Right renal pelvis (tissue), 4 donors: ENCODE data around the gene IFI16. TPM values are rescaled to one million over a fixed set of nuclear protein-coding genes. Genes with fewer than 3 reads are reported as not detected.
"Not testable (repeated sequence)": the region's sequence is repeated elsewhere in the genome, so short reads cannot be mapped to it uniquely, and the experiment has no call there.

Source experiments
- DNase-seq, 4 donors: peaks; one replicate each; pipeline ENCODE4 v3.0.0-alpha.2; 2013; ENCODE audit warnings: low read depth in 4 of 4, low spot score in 3 of 4, missing footprints in 1 of 4
- polyA plus RNA-seq, 4 donors: library from polyadenylated mRNA; unstranded; fragments of 120-200 nt; gene quantifications; one replicate each; pipeline ENCODE4 v1.2.1, GENCODE V29; 2013; ENCODE audit not compliant: insufficient read length in 4 of 4

IFI16 gene
- polyA plus RNA-seq, 4 donors = 60.9 to 85.9 (median 63.0) TPM

DNA sequence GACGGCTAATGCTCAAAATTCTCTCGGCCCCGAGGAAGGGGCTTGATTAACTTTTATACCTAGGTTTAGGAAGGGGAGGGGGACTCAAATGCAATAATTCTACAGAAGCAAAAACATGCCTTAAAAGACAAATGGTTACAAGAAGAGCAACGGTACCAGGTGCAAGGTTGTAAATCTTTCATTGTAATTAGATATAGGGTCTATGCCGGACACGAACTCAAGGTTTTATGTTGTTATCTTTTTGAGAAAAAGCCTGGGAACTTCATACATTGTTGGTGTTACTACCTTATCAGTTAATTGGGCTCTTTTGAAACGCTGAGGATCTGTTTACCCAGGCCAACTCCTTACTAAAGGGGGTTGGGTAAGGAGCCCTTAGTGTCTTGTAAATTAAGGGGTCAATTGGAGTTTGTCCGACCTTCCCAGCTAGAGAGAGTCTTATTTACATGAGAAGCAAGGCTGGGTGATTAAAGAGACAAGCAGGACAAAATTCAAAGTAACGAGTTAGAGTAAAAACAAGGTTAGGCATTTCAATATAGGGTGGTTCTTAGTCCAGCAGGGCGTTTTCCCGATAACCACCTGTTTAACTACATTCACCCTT lies 3.4 kb upstream of the IFI16 start:
- DNase-seq = not testable (repeated sequence)

DNA sequence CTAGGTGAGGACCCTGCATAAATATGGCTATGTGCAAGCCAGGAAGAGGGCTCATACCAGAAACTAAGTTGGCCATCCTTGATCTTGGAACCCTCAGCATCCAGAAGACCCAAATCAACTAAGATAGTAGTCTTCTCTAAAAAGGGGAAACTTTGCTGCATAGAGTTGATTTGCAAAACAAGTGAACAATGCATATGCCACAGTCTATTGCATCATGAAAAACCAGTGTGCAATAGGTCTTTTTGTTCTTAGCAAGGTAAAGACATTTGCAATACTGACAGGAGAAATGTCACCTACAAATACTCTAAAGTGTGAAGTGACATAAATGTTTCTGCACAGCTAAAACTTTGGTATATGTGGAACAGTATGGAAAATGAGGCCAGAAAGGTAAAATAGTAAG lies 2.0 kb upstream of the IFI16 start:
- no peak for DNase-seq

DNA sequence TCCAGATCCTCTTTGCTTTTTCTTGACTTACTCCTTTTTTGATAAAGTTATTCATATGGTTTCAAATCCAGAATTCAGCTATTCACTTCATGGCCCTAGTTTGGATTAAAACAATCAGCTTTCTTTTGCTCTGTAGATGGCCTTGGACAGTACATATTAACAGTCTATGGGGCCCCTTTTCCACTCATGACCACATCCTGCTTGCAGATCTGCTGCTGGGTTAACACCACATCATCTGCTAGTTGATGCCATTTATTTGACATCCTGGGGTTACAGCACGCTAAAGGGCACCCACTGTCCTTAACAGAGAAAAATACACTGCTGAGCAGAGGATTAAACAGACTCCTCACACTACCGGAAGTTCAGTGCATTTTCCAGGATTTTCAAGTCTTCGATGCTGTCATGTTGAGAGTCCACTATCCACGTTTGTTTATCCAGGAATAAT lies 941 bp upstream of the IFI16 start:
- no peak for DNase-seq

DNA sequence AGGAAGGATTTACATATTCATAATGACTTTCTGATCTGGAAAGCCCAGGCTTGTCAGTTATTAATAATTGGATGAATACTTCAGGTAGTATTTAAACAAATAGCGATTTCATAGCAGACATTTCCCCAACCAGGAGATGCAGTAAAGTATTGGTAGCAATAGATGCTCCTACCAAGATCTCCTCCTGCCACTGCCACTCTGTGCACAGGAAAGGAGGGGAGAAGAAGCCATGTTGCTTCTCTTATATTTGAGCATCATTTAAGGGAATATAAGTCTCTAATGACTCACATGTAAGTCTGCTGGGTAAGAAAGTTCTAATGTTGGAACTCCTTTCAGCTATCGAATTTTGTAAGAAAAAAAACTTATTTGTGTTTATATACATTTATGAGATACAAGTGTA lies 420 bp upstream of the IFI16 start:
- no peak for DNase-seq

DNA sequence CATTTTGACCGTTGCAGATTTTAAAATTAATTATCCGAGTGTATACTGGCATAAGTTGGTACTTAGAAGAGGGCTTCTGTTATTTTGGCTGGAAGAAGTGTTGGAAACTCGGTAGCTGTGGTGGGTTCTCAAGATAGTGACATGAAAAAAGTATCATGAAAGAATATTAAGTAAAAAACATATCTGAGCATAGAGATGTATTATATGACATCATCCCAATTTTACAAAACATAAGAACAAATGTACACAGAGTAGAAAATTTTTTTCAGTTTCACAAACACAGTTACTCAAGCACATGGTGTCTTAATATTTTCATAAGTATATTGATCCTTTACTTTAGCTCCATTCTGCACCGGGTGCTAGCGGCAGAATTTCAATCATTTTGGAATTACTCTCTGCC lies 684 bp downstream of the IFI16 start:
- DNase-seq = no peak

DNA sequence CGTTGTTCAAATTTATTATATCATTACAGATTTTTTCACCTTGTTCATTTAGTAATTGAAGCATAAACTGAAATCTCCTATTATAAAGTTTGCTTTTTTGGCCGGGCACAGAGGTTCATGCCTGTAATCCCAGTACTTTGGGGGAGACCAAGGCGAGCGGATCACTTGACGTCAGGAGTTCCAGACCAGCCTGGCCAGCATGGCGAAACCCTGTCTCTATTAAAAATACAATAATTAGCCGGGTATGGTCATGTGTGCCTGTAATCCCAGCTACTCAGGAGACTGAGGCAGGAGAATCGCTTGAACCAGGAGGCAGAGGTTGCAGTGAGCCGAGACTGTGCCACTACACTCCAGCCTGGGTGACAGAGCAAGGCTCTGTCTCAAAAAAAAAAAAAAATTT lies 1.3 kb downstream of the IFI16 start:
- DNase-seq = not testable (repeated sequence)

DNA sequence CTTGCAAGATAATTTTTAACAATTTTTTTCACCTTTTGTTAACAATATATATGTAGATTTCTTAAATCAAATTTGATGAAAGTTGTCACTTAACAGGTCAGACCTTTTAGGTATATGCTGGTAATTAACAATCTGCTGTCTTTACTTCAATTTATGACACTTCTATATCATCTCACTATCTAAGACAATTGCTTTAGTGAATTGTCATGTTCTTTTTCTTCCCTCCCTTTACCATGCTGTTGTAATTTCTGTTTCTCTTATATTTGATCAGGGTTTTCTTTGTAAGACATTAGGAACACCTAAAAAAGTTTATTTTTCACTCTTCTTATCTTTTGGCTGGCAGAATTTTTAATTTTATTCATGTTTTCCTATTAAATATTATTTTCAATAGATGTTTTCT lies 2.0 kb downstream of the IFI16 start:
- no peak for DNase-seq

DNA sequence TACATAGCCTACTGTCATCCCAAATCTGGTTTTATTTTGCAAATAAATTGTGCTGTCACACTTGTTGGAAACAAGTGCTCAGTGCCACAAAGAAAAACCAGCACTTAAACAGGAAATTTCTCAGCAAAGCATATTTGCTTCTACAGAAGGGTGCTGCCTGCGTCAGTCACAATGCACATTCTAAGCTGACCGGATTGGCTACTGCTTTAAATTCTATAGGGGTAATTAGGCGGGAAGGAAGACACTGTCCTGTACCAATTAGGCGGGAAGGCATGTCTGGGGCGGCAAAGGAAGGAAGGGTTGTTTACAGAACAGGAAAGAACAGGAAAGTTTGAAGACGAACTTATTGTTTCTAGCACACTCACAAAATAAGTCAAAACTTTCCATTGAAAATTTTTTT lies 2.8 kb downstream of the IFI16 start:
- DNase-seq = no peak

DNA sequence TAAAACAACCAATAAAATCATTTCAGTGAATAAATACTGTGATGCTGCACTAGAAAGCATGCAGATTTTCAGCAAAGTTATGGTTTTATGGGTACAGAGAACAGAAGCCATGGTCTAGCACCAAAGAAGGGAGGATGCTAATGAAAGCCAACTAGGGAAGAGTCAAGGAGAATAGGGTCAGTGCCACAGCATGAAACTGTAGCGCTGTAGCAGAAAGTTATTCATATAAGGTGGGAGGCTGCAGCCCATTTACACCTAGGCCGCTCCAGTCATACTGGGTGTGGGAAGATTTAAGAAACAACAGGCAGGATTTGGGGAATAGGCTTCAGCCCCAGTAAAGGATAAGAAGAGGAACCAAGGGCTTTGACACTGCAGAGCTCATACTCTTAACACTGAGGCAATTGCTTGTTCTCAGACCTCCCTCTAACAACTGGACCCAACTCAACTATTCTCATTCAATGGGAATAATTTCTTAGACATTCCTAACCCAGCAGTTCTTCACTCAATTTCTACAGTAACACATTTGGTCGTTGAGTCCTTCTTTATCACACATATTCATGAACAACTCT lies 4.4 kb downstream of the IFI16 start:
- no peak for DNase-seq

DNA sequence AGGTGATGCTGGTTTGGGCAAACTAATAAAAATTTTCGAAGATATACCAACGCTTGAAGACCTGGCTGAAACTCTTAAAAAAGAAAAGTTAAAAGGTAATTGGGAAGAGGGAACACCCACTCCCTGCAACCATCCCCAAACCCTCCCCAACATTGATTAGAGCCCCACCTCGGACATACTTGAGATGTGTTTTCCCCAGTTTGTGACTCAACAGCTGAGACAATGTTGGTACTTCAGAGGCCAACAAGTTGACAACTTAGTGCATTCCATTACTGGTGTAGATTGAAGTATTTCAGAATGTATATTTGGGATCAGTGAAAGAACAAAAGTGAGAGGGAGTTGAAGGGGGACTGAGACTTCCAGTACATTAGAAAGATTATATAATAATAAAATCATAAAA lies 5.1 kb downstream of the IFI16 start:
- no peak for DNase-seq

DNA sequence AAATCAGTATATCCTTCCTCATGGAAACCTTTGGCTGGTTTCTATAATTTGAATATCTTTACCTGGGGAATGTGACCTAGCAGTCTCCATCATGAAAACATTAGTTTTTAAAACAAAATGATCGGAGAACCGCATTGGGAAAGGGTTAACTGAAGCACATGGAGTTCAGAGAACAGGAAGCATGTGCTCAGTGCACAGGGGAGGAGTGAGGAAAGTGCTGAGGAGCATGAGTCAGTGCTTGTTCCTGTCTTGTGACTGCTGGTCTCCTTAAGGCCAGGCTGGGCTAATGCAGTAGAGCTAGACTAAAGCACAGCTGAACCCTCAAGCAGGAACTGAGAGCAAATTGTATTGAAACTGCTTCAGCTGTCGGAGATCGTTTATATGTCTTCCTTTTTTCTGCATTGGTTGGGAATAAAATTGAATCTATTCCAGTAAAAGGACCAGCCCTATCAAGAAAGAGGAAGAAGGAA lies 5.8 kb downstream of the IFI16 start:
- no peak for DNase-seq

DNA sequence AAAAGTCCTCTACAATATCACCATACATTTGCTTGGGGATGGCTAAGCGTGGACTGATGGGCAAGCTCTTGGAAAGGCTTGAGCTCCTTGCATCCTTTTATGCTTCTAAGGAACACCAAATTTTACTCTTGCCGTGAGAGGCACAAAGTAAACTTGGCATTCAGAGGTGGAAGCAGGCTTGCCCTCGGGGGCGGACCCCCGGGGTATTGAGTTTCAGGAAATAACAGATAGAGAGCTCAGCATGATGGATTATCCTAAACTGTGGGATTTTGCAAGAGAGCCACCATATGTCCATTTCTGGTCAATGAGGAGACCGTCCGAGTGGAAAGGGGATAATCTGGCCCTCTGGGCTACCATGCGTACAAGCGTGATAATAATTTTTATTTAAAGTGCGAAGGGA lies 14.0 kb downstream of the IFI16 start:
- no peak for DNase-seq

DNA sequence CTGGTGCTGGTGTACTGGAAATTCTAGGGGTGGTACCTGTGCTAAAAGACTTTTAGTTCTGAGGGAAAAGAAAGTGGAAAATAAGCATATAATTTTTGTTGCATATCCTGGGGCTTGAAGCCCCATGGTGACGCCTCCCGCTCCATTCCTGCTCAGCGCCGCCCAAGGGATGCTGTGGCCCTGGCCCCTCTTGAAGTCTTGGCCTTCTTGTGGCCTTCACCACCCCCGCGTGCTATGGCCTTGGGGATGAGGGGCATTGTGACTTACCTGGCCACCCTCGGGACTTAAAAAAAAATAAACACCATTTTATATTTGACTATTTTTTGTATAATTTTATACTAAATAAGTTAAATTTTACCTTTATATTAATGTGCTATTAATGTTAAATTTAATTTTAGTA lies 15.3 kb downstream of the IFI16 start:
- no peak for DNase-seq

DNA sequence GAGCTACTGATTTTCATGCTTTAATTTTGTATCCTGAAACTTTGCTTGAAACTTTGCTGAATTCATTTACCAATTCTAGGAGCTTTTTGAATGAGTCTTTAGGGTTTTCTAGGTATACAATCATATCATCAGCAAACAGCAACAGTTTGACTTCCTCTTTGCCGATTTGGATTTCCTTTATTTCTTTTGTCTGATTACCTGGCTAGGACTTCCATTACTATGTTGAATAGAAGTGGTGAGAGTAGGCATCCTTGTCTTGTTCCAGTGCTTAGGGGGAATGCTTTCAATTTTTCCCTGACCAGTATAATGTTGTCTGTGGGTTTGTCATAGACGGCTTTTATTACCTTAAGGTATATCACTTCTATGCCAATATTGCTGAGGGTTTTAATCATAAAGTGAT lies 17.1 kb downstream of the IFI16 start:
- DNase-seq = not testable (repeated sequence)

DNA sequence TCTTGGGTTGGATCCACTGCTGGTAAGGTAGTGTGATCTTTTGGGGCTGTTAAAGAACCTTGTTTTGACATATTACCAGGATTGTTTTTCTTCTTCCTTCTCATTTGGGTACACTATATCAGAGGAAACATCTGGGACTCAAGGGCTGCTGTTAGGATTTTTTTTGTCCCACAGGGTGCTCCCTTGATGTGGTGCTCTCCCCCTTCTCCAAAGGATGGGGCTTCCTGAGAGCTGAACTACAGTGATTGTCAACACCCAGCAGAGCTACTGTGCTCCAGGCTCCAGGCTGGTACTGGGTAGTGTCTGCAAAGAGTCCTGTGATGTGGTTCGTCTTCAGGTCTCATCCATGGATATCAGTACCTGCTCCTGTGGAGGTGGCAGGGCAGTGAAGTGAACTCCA lies 20.6 kb downstream of the IFI16 start:
- DNase-seq = no peak

DNA sequence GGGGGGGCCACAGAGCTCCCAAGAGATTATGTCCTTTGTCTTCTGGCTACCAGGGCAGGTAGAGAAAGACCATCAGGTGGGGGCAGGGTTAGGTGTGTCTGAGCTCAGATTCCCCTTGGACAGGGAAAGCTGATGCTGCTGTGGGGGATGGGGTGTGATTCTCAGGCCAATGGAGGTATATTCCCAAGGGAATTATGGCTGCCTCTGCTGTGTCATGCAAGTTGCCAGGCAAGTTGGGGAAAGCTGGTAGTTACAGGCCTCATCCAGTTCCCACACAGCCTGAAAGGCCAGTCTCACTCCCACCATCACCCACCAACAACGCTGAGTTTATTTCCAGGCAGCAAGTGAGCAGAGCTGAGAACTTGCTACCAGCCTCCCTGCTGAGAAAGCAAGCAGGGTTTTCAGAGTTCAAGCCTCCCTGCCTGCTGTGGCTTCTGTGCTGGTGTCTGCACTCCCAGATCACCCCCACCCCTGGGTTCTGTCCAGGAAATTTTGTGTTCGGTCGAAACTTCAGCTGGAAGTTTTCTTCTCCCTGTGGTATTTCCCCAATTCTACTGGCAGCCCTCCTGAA lies 21.3 kb downstream of the IFI16 start:
- no peak for DNase-seq

DNA sequence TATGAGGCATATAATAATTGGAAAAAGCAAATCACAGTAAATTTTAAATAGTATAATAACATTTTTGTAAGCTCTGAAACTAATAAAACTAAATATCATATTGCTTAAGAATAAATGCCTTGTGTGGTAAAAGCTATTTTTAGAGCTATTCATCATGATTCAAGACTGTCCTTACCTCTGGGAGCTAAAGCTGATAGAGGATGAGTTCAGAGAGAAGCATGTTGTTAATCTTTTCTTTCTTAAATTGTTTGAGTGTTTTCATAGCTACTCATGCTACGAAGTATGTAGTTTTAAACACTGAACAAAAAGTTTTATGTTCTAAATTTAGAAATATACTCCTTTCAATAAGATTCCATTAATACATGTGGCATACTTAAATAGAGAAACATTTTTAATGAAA lies 30.5 kb downstream of the IFI16 start:
- DNase-seq = no peak

DNA sequence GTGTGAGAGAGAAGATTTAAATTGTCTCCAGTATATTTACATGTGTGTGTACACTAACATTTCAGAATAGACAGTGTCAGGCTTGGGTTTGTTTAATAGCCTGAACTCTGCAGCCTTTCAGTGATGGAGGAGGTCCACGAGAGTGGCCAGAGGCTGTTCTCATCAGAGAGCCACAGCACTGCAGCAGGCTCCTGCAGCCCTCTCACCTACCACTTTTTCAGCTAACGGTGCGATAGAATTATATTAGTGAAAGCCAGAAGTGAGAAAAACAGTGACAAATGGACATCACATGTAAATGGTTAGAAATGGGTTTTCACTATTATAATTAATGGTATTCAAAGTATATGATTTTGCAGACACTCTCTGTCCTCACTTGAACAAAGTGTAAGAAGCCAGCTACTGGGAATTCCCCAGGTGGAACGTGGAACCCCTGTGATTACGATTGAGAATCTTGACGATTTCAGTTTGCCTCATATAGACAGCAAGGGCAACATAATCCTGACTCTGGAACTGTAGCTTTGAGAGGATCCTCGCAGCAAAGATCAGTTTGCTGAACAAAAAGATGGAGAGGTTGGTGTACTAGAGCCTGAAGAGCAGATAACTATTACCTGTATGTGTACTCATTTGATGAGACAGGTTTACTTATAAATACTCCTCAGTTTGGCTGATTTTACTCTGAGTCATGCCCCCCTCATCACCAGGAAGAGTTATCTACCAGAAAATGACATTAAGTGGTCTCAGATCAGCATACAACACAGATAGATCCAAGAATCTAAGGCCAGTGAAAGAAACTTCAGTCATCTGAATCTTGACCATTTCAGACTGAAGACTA lies 31.4 kb downstream of the IFI16 start:
- no peak for DNase-seq

DNA sequence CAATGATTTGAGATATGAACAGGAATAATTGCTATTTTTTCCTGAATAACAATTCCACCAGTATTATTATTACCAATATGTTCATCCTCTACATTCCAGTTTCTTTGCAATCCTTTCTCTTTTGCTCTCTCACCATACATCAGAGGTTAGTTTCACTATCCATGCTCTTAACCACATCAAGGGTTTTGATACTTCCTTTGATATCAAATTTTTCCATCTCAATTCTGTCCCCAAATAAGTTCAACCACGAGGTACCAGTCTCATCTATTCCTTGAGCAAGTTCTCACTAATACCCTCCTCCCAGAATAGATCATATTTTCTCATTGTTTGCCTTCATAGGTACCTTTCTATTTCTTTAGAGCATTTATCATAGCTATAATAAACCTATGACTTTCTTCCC lies 36.8 kb downstream of the IFI16 start:
- not testable (repeated sequence) for DNase-seq

DNA sequence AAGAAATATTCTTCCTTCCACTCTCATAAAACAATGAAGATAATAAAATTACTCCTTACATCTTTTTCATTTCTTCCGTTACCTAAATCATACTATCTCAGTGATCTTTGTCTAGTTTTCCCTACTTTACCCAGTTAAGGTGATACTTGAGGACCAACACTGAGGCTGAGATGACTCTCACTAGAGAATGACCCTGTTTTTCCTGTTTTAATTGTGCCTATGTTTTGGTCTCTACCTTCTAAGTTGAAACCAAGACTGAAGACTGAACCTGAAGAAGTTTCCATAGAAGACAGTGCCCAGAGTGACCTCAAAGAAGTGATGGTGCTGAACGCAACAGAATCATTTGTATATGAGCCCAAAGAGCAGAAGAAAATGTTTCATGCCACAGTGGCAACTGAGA lies 41.7 kb downstream of the IFI16 start:
- no peak for DNase-seq

DNA sequence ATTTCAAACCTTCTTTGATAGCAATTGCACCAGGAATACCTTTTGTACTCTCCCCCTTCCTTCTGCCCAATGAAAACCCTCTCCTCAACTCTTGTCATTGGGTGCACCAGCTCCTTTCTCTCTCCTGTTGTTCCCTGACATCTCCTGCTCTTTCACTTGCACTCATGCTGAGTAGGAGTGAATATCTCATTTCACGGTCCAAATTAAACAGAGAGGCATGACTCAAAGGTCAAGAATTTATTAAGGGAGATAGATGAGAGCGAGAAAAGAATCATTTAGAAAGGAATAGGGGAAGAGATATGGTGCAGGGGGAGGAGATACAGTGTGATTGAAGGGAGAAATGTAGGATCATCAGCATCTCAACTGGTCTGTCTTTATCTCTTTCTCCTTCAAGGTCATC lies 44.7 kb downstream of the IFI16 start:
- DNase-seq = no peak
